HG02623 (cell line): ENCODE results near the gene ECI1.
"Not testable (repeated sequence)": the region's sequence is repeated elsewhere in the genome, so short reads cannot be mapped to it uniquely, and the experiment has no call there.

Experiments used
- ATAC-seq: cut with Tn5 transposase; IDR thresholded peaks from one replicate; pipeline ENCODE4 v1.9.1; 2021; ENCODE audit warnings: moderate library complexity; ENCODE audit not compliant: unreplicated experiment

ECI1 gene

GRCh38 chr16:2212362-2213324 is 38.7 kb downstream of the ECI1 start:
- ATAC-seq = no peak

GRCh38 chr16:2211923-2212347 is 39.5 kb downstream of the ECI1 start:
- ATAC-seq = no peak

- ATAC-seq = no peak
Measured at GRCh38 chr16:2210386-2211365, 40.7 kb downstream of the ECI1 start, which contains the start of gene BRICD5. Gene BRICD5, minus strand, starts transcription at chr16:2210863. Its CDS starts 30 bp downstream, at chr16:2210833.

GRCh38 chr16:2210009-2210332 is 41.4 kb downstream of the ECI1 start:
- no peak for ATAC-seq

GRCh38 chr16:2209258-2210008 is 42.0 kb downstream of the ECI1 start:
- ATAC-seq = no peak

GRCh38 chr16:2208772-2209171 is 42.6 kb downstream of the ECI1 start:
- no peak for ATAC-seq

GRCh38 chr16:2208308-2208707 is 43.1 kb downstream of the ECI1 start:
- no peak for ATAC-seq

GRCh38 chr16:2207872-2208271 is 43.5 kb downstream of the ECI1 start:
- ATAC-seq = no peak

- ATAC-seq = no peak
Measured at GRCh38 chr16:2206780-2207433, 44.5 kb downstream of the ECI1 start.

- ATAC-seq = no peak
Measured at GRCh38 chr16:2206420-2206779, 45.0 kb downstream of the ECI1 start.

GRCh38 chr16:2205967-2206313 is 45.4 kb downstream of the ECI1 start:
- no peak for ATAC-seq

GRCh38 chr16:2205104-2205966 is 46.1 kb downstream of the ECI1 start, which contains the start of gene MLST8:
Gene MLST8, plus strand, starts transcription at chr16:2205454. Its CDS starts 632 bp downstream, at chr16:2206086.
- ATAC-seq = peak; percentile 71

GRCh38 chr16:2204416-2205103 is 46.8 kb downstream of the ECI1 start:
- ATAC-seq = no peak

- not testable (repeated sequence) for ATAC-seq
Measured at GRCh38 chr16:2203119-2203688, 48.2 kb downstream of the ECI1 start.

GRCh38 chr16:2200313-2200712 is 51.1 kb downstream of the ECI1 start:
- no peak for ATAC-seq

- ATAC-seq = no peak
Measured at GRCh38 chr16:2199621-2200139, 51.7 kb downstream of the ECI1 start.

- ATAC-seq = no peak
Measured at GRCh38 chr16:2199095-2199494, 52.3 kb downstream of the ECI1 start.

GRCh38 chr16:2198283-2198682 is 53.1 kb downstream of the ECI1 start:
- ATAC-seq = no peak
